Right lobe of liver (tissue), 4 donors: ENCODE results near the gene TMEM50B.

Source experiments
- CTCF ChIP-seq, 4 donors: fragments of 200-600 bp in 3 of 4; fragments of 450-650 bp in 1 of 4; IDR thresholded peaks; one replicate each; pipeline versions ENCODE4 v1.5.1 to v1.8.0; 2016 to 2022; ENCODE audit warnings: antibody characterized with exemption in 4 of 4, mild to moderate bottlenecking in 2 of 4
- POLR2A ChIP-seq: fragments of 450-650 bp; IDR thresholded peaks from one replicate; pipeline ENCODE4 v1.6.1; 2017; ENCODE audit warnings: antibody characterized with exemption, mild to moderate bottlenecking
- donor health status: DM: no; HTN: no; CAD: no.
- donor health status: DM: no; HTN: no; CAD: no.
- donor health status: DM: no; HTN: yes; CAD: no.

- no peak for TF ChIP-seq CTCF (IDR thresholded peaks at IDR 0.05)
- TF ChIP-seq POLR2A = no peak
These were observed 2.7 kb downstream of the TMEM50B start for GRCh38 chr21:33477066-33477465.
